IMR-90 (cell line): ENCODE measurements around the gene DVL1. TPM values are rescaled to one million over a fixed set of nuclear protein-coding genes. Genes with fewer than 3 reads are reported as not detected.

Source experiments
- ATAC-seq: fragments of 200-7000 bp; cut with Tn5 transposase; 2 replicates; pipeline ENCODE4 v1.9.1; 2020; ENCODE audit warnings: low read depth, mild to moderate bottlenecking, moderate library complexity
- BruUV-seq: library from RNA; stranded (reverse); fragments of 400-500 nt; replicated peaks from 2 replicates; lab custom pipeline; 2021; lab: Mats Ljungman, UMichigan
- CTCF ChIA-PET: fragments of 300-600 bp; formaldehyde crosslinking; extraction: SDS; loops from one replicate; lab custom pipeline; 2021; ENCODE audit warnings: antibody characterized with exemption; lab: Yijun Ruan, JAX
- POLR2A ChIA-PET: fragments of 300-600 bp; sonication (Branson Sonifier 250); formaldehyde crosslinking; loops from one replicate; lab custom pipeline; 2022; ENCODE audit warnings: antibody characterized with exemption; ENCODE audit not compliant: unreplicated experiment; lab: Charles Lee
- DNase-seq: peaks from one replicate; pipeline ENCODE4 v3.0.0; 2013
- H2AFZ ChIP-seq: replicated peaks from 2 replicates; pipeline ENCODE3; 2013; ENCODE audit warnings: low read length, mild to moderate bottlenecking; ENCODE audit not compliant: poor library complexity
- H2AK5ac ChIP-seq: 2 replicates; pipeline ENCODE4 v1.6.1; 2013; ENCODE audit warnings: low read depth, low read length, inconsistent platforms
- H2AK9ac ChIP-seq: replicated peaks from 2 replicates; pipeline ENCODE3; 2013; ENCODE audit warnings: mild to moderate bottlenecking, low read depth, low read length, moderate library complexity; ENCODE audit not compliant: poor library complexity
- H2BK120ac ChIP-seq: 2 replicates; pipeline ENCODE4 v1.6.1; 2013; ENCODE audit warnings: low read depth, low read length, inconsistent platforms
- H2BK15ac ChIP-seq: 3 replicates; pipeline ENCODE4 v1.6.1; 2013; ENCODE audit warnings: low read depth, low read length, inconsistent platforms
- H2BK20ac ChIP-seq: 2 replicates; pipeline ENCODE4 v1.6.1; 2013; ENCODE audit warnings: low read depth, mild to moderate bottlenecking, inconsistent platforms, low read length, moderate library complexity
- H2BK5ac ChIP-seq: 2 replicates; pipeline ENCODE4 v1.6.1; 2013; ENCODE audit warnings: mild to moderate bottlenecking, low read depth, low read length, inconsistent platforms; ENCODE audit not compliant: poor library complexity, severe bottlenecking
- H3K14ac ChIP-seq: replicated peaks from 2 replicates; pipeline ENCODE4 v1.6.1; 2013; ENCODE audit warnings: low read depth, low read length, inconsistent platforms
- H3K18ac ChIP-seq: 2 replicates; pipeline ENCODE4 v1.6.1; 2013; ENCODE audit warnings: low read depth, low read length, control low read depth
- H3K23ac ChIP-seq: 2 replicates; pipeline ENCODE4 v1.6.1; 2013; ENCODE audit warnings: low read depth, low read length, inconsistent platforms
- H3K27ac ChIP-seq: 2 replicates; pipeline ENCODE4 v1.5.1; 2013; ENCODE audit warnings: mild to moderate bottlenecking, control low read depth, low read length; ENCODE audit not compliant: insufficient read depth
- H3K27me3 ChIP-seq: 2 replicates; pipeline ENCODE4 v1.6.1; 2013; ENCODE audit warnings: low read length; ENCODE audit not compliant: control insufficient read depth, insufficient read depth
- H3K36me3 ChIP-seq: 2 replicates; pipeline ENCODE4 v1.6.1; 2013; ENCODE audit warnings: low read length, mixed read lengths; ENCODE audit not compliant: control insufficient read depth, insufficient read depth
- H3K4ac ChIP-seq: 2 replicates; pipeline ENCODE4 v1.6.1; 2013; ENCODE audit warnings: low read depth, low read length, inconsistent platforms
- H3K4me1 ChIP-seq: 2 replicates; pipeline ENCODE4 v1.6.1; 2013; ENCODE audit warnings: low read length, mixed read lengths; ENCODE audit not compliant: control insufficient read depth, insufficient read depth
- H3K4me2 ChIP-seq: 2 replicates; pipeline ENCODE4 v1.6.1; 2013; ENCODE audit warnings: low read depth, mild to moderate bottlenecking, control low read depth, low read length, moderate library complexity
- H3K4me3 ChIP-seq: 2 replicates; pipeline ENCODE4 v1.5.1; 2013; ENCODE audit warnings: low read depth, mild to moderate bottlenecking, control low read depth, low read length, moderate library complexity; ENCODE audit not compliant: insufficient read depth
- H3K56ac ChIP-seq: 2 replicates; pipeline ENCODE4 v1.6.1; 2013; ENCODE audit warnings: low read length, inconsistent platforms; ENCODE audit not compliant: insufficient read depth; ENCODE audit errors: extremely low read depth
- H3K79me1 ChIP-seq, 2 experiments: 2 replicates each; pipeline ENCODE4 v1.6.1; 2013; ENCODE audit warnings: low read length in 2 of 2, inconsistent platforms in 1 of 2, low read depth in 1 of 2
- H3K9ac ChIP-seq: 2 replicates; pipeline ENCODE4 v1.6.1; 2013; ENCODE audit warnings: low read depth, low read length, control low read depth
- H3K9me1 ChIP-seq: 2 replicates; pipeline ENCODE4 v1.6.1; 2013; ENCODE audit warnings: low read length, inconsistent platforms; ENCODE audit not compliant: insufficient read depth
- H3K9me3 ChIP-seq: 2 replicates; pipeline ENCODE4 v1.6.1; 2013; ENCODE audit warnings: low read length; ENCODE audit not compliant: control insufficient read depth, insufficient read depth
- H4K20me1 ChIP-seq: 2 replicates; pipeline ENCODE4 v1.6.1; 2013; ENCODE audit warnings: low read length, inconsistent platforms; ENCODE audit not compliant: insufficient read depth
- H4K5ac ChIP-seq: 2 replicates; pipeline ENCODE4 v1.6.1; 2013; ENCODE audit warnings: mild to moderate bottlenecking, low read depth, low read length, control low read depth
- H4K8ac ChIP-seq, 2 experiments: 2 replicates each; pipeline ENCODE4 v1.6.1; 2013; ENCODE audit warnings: low read depth in 2 of 2, low read length in 2 of 2, control low read depth in 1 of 2, inconsistent platforms in 1 of 2
- H4K91ac ChIP-seq: 2 replicates; pipeline ENCODE4 v1.6.1; 2013; ENCODE audit warnings: low read depth, low read length, inconsistent platforms; ENCODE audit not compliant: insufficient read depth
- BHLHE40 ChIP-seq: fragments of 150-350 bp; IDR thresholded peaks from 2 replicates; pipeline ENCODE4 v1.6.1; 2016; ENCODE audit warnings: mild to moderate bottlenecking, low read depth, low read length
- CHD1 ChIP-seq: IDR thresholded peaks from 2 replicates; pipeline ENCODE4 v1.6.1; 2012; ENCODE audit warnings: low read depth, low read length, improper control_type of control experiment
- CTCF ChIP-seq: conservative IDR thresholded peaks from 2 replicates; pipeline ENCODE4 v1.5.1; 2012; ENCODE audit warnings: mild to moderate bottlenecking, low read depth, low read length, improper control_type of control experiment
- ELK1 ChIP-seq: fragments of 150-350 bp; IDR thresholded peaks from 2 replicates; pipeline ENCODE4 v1.6.1; 2016; ENCODE audit warnings: low read depth, mild to moderate bottlenecking, low read length, moderate library complexity, borderline replicate concordance
- MAFK ChIP-seq: IDR thresholded peaks from 2 replicates; pipeline ENCODE4 v1.6.1; 2012; ENCODE audit warnings: low read depth, low read length, improper control_type of control experiment
- MXI1 ChIP-seq: IDR thresholded peaks from 2 replicates; pipeline ENCODE4 v1.6.1; 2012; ENCODE audit warnings: low read depth, mild to moderate bottlenecking, low read length, moderate library complexity, borderline replicate concordance
- POLR2A ChIP-seq: IDR thresholded peaks from 2 replicates; pipeline ENCODE4 v1.6.1; 2012; ENCODE audit warnings: mild to moderate bottlenecking, low read depth, low read length
- USF2 ChIP-seq: fragments of 150-350 bp; IDR thresholded peaks from 2 replicates; pipeline ENCODE4 v1.6.1; 2017; ENCODE audit warnings: mild to moderate bottlenecking, antibody characterized with exemption, low read length, low read depth
- WGBS, 2 experiments: methylation state at CpG; one replicate each; pipeline versions ENCODE4 v1.1.5 to v1.1.7; 2013; ENCODE audit warnings: missing lambda C conversion rate in 2 of 2; ENCODE audit not compliant: insufficient read length in 1 of 2; ENCODE audit errors: extremely low coverage in 2 of 2; 5-methylcytosine and 5-hydroxymethylcytosine counted together
- dilution Hi-C: fragments of 300-500 bp; cut with HindIII; formaldehyde crosslinking; loops from one replicate; pipeline ENCODE4 v1.14.3; 2018; ENCODE audit warnings: low sequenced_read_pairs; ENCODE audit not compliant: unreplicated experiment
- in situ Hi-C: fragments of 300-500 bp; cut with MboI; formaldehyde crosslinking; loops from 3 replicates; pipeline ENCODE4 v1.14.3; 2019; ENCODE audit warnings: low sequenced_read_pairs, inconsistent platforms, mixed read lengths
- intact Hi-C: fragments of 100-400 bp; cut with micrococcal nuclease; formaldehyde crosslinking; loops from 2 replicates; pipeline ENCODE4 v1.10.0; 2022
- polyA plus RNA-seq, 3 experiments: library from polyadenylated mRNA; depleted of rRNA; stranded (reverse); fragments of >200 nt; gene quantifications; 2 replicates each; pipeline ENCODE4 v1.2.3, GENCODE V29; 2012; ENCODE audit warnings: low replicate concordance in 1 of 3
- total RNA-seq: library from RNA; depleted of rRNA; stranded (reverse); fragments of >200 nt; gene quantifications from 2 replicates; pipeline ENCODE4 v1.2.3, GENCODE V29; 2012

The DVL1 gene
- total and polyA plus RNA-seq, 2 of the 4 experiments (the other 2 are of a cell fraction), result 27.2 to 35.9 TPM

GRCh38 chr1:1309251-1310108 is 39.7 kb downstream of the DVL1 start:
- H3K4me3 ChIP-seq, result peak overlapping the region; percentile 95
- dilution Hi-C loops (no loop called here), in situ Hi-C loops (no loop called here), intact Hi-C loops (loop anchor here (5.0 kb wide), 2 partner anchors 48 to 187 kb away; partner anchors contain the start of gene MXRA8)
- no peaks in the 10 kb centered on the region for H3K27me3 ChIP-seq
- peak overlapping the region; percentile 69; the same call in 1 of the 2 replicates for H3K14ac ChIP-seq
- H3K36me3 ChIP-seq, result peaks cover 45% of the 10 kb centered on the region
- H3K18ac ChIP-seq, result no peak overlapping the region
- H3K4ac ChIP-seq, result peak overlapping the region; percentile 71
- 27% methylated on average over 35 of the region's 57 CpGs; no CpG with 5 or more reads in 1 of the 2 experiments for WGBS, 2 experiments
- no peak overlapping the region for H2BK120ac ChIP-seq
- H4K20me1 ChIP-seq, result peaks cover 53% of the 10 kb centered on the region
- peak overlapping the region; percentile 94; the same call in 1 of the 2 replicates for H3K27ac ChIP-seq
- H3K9me1 ChIP-seq, result peaks cover 3% of the 10 kb centered on the region
- BruUV-seq, result no TSS peak
- H3K9me3 ChIP-seq, result no peaks in the 10 kb centered on the region
- no peak overlapping the region for H2BK20ac ChIP-seq
- peaks cover 3 to 49% of the 10 kb centered on the region in 2 experiments for H3K79me1 ChIP-seq
- peak overlapping the region; percentile 82 for H3K9ac ChIP-seq
- peaks cover 27% of the 10 kb centered on the region for H3K4me1 ChIP-seq
- peak overlapping the region; percentile 88 for H2AFZ ChIP-seq
- no peak overlapping the region for H4K8ac ChIP-seq
- CTCF ChIA-PET, result no interaction called here
- peak overlapping the region; percentile 37 for H4K91ac ChIP-seq
- no peak overlapping the region for H3K56ac ChIP-seq
- H2BK5ac ChIP-seq, result no peak overlapping the region
- no peak overlapping the region for H2BK15ac ChIP-seq
- no peak for TF ChIP-seq MXI1
- TF ChIP-seq CTCF, result no peak
- TF ChIP-seq CHD1, result no peak
- no peak for TF ChIP-seq POLR2A
- TF ChIP-seq USF2, result 0 out of 2 replicates have a peak, but pooled peaks have one; percentile 11
- no peak for TF ChIP-seq ELK1
- TF ChIP-seq MAFK, result no peak
- TF ChIP-seq BHLHE40, result no peak
- DNase-seq (no peak), ATAC-seq (no peak)
- H3K4me2 ChIP-seq, result peak overlapping the region; percentile 76
- peak overlapping the region; percentile 38; the same call in 1 of the 2 replicates for H3K23ac ChIP-seq
- H4K5ac ChIP-seq, result no peak overlapping the region
- peak overlapping the region; percentile 98 for H2AK9ac ChIP-seq
- POLR2A ChIA-PET, result no interaction called here
- peak overlapping the region; percentile 36 for H2AK5ac ChIP-seq
